Stimulated activated effector memory CD8-positive, alpha-beta T cell treated with anti-CD3 and anti-CD28 coated beads, Interleukin-12 subunit alpha, Interleukin-12 subunit beta, amount 100 ng/mL, for 72 hours (primary cell): ENCODE results near the gene C12orf42.
"Not testable (repeated sequence)": the region's sequence is repeated elsewhere in the genome, so short reads cannot be mapped to it uniquely, and the experiment has no call there.

Experiments
- ATAC-seq: fragments of 150-1000 bp; cut with Tn5 transposase; 2 replicates; pipeline ENCODE4 v1.10.0; 2021
- DNase-seq, 2 donors: peaks; one replicate each; pipeline ENCODE4 v3.0.0; 2021 to 2022; ENCODE audit warnings: low spot score in 2 of 2
- H3K27ac Mint-ChIP-seq: one replicate; pipeline ENCODE4 v1.8.0; 2022; ENCODE audit warnings: mild to moderate bottlenecking, mixed read lengths
- H3K36me3 Mint-ChIP-seq: one replicate; pipeline ENCODE4 v1.8.0; 2022; ENCODE audit warnings: mild to moderate bottlenecking, mixed read lengths
- H3K4me1 Mint-ChIP-seq: one replicate; pipeline ENCODE4 v1.8.0; 2022; ENCODE audit warnings: mixed read lengths
- H3K4me3 Mint-ChIP-seq: one replicate; pipeline ENCODE4 v1.8.0; 2022; ENCODE audit warnings: mild to moderate bottlenecking, mixed read lengths
- H3K9me3 Mint-ChIP-seq: one replicate; pipeline ENCODE4 v1.8.0; 2022; ENCODE audit warnings: mixed read lengths

The C12orf42 gene

DNA sequence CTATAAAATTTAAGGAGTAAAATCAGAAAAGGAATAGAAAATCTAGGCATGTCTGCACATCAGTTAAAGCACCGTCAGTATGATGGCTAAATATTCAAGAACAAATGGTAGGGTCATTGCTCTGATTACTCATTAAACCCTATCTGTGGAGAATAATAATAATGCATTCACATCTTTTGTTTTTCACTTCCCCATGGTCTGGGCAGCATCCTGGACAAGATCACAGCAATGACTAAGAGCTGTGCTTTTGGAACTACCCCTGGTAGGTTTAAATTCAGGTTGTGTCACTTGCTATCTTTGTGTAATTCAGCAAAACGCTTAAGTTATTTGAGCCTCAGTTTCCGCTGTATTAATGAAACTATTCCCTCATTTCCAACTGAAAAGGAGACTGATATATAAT is 33.1 kb downstream of the C12orf42 start:
- H3K27ac Mint-ChIP-seq = no peak overlapping the region
- DNase-seq (no peak), ATAC-seq (no peak)
- H3K36me3 Mint-ChIP-seq = no peaks in the 10 kb centered on the region
- no peak overlapping the region for H3K4me3 Mint-ChIP-seq
- H3K9me3 Mint-ChIP-seq = peaks cover 5% of the 10 kb centered on the region
- no peaks in the 10 kb centered on the region for H3K4me1 Mint-ChIP-seq

DNA sequence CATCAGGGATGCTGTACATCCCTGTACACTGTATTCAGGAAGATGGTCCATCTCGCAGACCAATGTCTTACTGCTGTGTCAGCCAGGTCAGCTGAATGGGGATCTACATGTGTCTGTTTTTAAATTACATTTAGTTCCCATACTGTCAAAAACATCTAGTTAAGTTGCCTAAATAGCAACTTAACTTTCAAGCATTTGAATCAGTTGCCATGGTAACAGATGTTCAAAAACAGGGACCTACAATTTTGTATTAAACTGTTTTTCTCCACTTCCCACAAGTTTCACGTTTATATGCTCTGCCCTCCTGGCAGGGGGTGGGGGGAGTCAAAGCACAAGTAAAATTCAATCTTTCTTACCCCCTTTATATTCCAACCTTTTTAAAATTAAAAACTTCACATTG is 38.3 kb downstream of the C12orf42 start:
- Mint-ChIP-seq H3K4me1 (peaks cover 6% of the 10 kb centered on the region), H3K4me3 (no peak overlapping the region), H3K9me3 (peaks cover 3% of the 10 kb centered on the region), H3K36me3 (no peaks in the 10 kb centered on the region), H3K27ac (no peak overlapping the region)
- ATAC-seq (no peak), DNase-seq (no peak)

DNA sequence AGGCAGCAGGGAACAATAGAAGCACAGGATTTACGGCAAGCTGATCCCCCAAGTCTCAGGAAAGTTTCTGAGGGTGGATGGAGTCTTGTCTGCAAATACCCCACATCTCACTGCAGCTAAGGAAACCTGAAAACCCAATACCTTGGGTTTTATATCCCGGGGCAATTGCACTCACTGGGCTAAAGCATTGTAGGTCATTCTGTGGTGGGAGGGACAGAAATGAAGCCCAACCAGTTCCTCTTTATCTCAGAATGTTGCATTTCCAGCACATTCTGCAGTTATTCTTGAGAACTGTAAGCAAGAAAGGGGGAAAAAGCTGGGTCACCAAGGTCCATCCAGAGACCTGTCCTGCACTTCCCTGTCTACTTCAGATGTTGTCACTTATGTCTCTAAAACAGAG is 39.8 kb downstream of the C12orf42 start:
- Mint-ChIP-seq H3K36me3 (no peaks in the 10 kb centered on the region), H3K4me1 (peaks cover 6% of the 10 kb centered on the region), H3K9me3 (peaks cover 3% of the 10 kb centered on the region), H3K4me3 (no peak overlapping the region), H3K27ac (no peak overlapping the region)
- ATAC-seq = no peak
- no peak for DNase-seq

DNA sequence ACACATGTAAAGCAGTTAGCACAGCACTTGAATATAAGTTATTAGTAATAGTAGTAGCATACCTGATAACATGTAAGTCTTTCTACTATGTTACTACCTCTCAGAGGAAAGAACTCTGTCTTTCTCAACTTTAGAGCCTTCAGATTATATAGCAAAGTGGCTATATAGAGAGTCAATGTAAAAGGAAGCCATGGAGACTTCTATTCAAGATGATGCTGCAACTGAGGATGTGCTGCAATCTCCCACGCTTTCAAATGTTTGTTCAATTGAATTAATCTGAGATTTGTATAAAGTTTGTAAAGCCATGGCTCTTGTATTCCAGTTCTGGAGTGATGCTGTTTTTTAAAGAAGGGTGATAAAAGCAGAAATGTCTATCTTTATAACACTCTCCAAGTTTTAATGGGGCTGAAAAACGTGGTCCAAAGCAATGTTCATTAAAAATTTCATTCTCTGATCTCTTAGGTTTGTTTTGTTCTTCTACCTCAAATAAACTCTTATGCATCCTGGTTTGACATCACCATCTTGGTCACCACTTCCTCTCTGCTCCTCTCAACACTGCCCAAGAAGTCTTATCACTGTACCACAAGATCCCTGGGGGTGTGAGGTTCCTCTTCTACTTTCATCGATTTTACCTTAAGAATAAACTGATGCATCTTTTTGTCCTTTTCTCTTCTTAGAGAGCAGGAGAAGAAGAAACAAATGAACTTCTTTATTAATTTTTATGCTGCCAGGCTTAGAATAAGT is 40.6 kb downstream of the C12orf42 start:
- no peak for DNase-seq
- H3K9me3 Mint-ChIP-seq = peaks cover 3% of the 10 kb centered on the region
- H3K4me1 Mint-ChIP-seq = peaks cover 6% of the 10 kb centered on the region
- H3K27ac Mint-ChIP-seq = peak overlapping the region; percentile 4
- no peak overlapping the region for H3K4me3 Mint-ChIP-seq
- peak; percentile 74 for ATAC-seq
- no peaks in the 10 kb centered on the region for H3K36me3 Mint-ChIP-seq

DNA sequence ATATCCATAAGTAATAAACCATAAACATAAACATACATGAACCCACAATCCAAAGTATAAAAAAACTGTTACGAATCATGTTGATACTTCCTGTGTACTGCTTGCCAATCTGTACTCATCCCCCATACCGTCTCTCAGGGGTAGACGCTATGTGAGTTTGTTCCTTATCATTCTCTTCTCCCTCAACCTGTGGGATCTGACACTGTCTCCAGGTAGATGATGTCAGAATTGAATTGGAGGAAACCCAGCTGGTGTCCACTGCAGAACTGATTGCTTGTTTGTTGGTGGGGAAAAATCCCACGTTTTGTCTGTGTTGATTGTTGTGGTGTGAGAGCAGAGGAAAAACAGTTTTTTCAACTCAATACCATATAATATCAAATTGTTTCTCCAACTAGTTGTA is 50.8 kb downstream of the C12orf42 start:
- no peaks in the 10 kb centered on the region for H3K36me3 Mint-ChIP-seq
- peaks cover 5% of the 10 kb centered on the region for H3K4me1 Mint-ChIP-seq
- no peak overlapping the region for H3K4me3 Mint-ChIP-seq
- ATAC-seq = no peak
- DNase-seq = no peak
- H3K27ac Mint-ChIP-seq = no peak overlapping the region
- H3K9me3 Mint-ChIP-seq = peaks cover 3% of the 10 kb centered on the region

DNA sequence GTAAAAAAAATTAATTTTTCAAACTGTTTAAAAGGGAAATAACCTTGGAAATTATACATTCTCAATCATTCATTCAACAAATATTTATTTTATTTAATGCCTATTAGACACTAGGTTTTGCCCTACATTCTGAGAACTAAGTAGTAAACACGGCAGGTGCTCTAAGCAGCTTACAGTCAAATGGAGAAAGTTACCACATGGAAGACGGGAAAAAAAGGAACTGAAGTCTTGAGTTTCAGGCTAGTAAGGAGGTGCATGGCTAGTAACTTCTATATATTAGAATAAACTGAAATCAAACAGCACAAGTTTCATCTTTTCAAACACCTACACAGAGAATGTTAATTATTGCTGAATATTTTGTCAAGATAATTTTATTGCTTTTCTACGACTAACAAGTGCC is 52.9 kb downstream of the C12orf42 start:
- no peak for ATAC-seq
- Mint-ChIP-seq H3K4me3 (no peak overlapping the region), H3K27ac (no peak overlapping the region), H3K9me3 (no peaks in the 10 kb centered on the region), H3K4me1 (peaks cover 5% of the 10 kb centered on the region), H3K36me3 (no peaks in the 10 kb centered on the region)
- no peak for DNase-seq

DNA sequence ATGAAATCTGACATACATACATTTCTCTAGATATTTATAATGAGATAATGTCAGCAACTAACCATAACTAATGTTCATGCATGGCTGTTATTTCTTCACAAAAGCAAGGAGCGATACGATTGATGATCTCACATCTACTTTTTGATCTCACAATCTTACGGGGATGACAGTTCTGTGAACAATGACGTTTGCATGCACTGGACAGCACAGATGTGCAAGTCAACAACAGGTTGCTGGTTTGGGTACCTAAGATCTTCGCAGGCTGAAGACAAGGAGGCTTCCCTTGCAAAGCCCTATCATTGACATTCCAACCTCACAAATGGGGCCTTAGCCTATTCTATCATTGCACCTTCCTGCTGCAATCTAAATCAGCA is 53.6 kb downstream of the C12orf42 start:
- Mint-ChIP-seq H3K4me3 (no peak overlapping the region), H3K27ac (no peak overlapping the region), H3K4me1 (peaks cover 5% of the 10 kb centered on the region), H3K36me3 (no peaks in the 10 kb centered on the region), H3K9me3 (peaks cover under 1% of the 10 kb centered on the region)
- ATAC-seq (no peak), DNase-seq (no peak)

DNA sequence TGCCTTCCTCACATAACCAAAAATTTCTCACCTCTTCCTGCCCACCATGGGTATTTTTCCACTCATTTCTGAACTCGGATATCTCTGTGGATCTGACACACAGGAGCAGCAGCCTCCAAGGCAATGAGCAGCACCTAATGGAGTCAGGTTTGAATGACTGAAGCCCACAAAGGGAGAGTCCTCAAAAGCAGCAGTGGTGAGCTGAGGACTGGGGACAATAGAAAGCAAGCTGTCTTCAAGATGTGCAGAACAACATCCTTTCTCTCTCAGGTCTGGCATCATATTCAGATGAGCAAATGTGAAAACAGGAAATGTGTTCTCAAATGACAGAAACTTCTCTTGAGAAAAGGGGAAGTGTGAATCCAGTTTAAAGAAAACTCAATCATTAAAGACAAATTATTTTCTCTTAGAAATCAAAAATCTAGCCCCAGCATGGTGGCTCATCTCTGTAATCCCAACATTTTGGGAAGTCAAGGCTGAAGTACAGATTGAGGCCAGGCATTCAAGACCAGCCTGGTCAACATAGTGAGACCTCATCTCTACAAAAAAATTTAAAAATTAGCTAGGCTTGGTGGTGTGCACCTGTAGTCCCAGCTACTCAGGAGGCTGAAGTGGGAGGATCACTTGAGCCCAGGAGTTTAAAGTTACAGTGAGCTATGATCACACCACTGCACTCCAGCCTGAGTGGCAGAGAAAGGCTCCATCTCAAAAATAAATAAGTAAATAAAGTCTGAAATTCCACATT is 54.2 kb downstream of the C12orf42 start:
- Mint-ChIP-seq H3K9me3 (peaks cover 2% of the 10 kb centered on the region), H3K27ac (peak overlapping the region; percentile 41), H3K4me1 (peaks cover 5% of the 10 kb centered on the region), H3K4me3 (peak overlapping the region; percentile 20), H3K36me3 (no peaks in the 10 kb centered on the region)
- DNase-seq = peak in 1 of 2 donors; percentile 57
- peak; percentile 99 for ATAC-seq

DNA sequence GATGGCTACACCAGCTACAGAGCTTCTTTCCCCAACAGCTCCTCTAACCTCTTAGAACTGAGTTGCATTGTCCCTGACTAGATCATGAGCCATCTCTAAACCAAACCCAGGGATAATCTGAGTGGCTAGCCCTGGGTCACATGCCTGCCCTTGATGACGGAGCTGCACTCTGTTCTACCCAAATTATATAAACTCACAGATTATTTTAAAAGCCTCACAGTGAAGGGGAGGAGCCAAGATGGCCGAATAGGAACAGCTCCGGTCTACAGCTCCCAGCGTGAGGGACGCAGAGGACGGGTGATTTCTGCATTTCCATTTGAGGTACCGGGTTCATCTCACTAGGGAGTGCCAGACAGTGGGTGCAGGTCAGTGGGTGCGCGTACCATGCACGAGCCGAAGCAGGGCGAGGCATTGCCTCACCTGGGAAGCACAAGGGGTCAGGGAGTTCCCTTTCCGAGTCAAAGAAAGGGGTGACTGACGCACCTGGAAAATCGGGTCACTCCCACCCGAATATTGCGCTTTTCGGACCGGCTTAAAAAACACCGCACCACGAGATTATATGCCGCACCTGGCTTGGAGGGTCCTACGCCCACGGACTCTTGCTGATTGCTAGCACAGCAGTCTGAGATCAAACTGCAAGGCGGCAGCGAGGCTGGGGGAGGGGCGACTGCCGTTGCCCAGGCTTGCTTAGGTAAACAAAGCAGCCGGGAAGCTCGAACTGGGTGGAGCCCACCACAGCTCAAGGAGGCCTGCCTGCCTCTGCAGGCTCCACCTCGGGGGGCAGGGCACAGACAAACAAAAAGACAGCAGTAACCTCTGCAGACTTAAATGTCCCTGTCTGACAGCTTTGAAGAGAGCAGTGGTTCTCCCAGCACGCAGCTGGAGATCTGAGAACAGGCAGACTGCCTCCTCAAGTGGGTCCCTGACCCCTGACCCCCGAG is 61.3 kb downstream of the C12orf42 start:
- not testable (repeated sequence) for H3K27ac Mint-ChIP-seq, H3K36me3 Mint-ChIP-seq, H3K4me1 Mint-ChIP-seq, ATAC-seq, DNase-seq, H3K9me3 Mint-ChIP-seq
- H3K4me3 Mint-ChIP-seq = peak overlapping the region; percentile 48

DNA sequence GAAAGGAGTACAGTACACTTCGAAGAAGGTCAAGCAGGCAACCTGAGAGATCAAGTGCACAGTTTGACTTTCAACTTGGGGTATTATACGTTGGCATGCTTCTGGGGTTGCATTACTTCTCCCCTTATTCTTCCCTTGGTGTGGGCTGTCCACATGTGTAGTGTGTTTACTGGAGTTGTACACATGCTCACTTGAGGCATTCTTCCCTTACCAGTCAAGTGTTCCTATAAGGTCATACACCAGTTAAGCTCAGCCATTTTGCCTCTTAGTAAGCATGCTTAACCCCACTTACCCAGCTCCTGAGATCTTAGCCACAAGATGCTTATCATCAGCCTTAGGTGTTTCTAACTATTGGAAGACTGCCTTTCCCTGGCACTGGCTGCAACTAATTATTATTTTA is 63.8 kb downstream of the C12orf42 start:
- peaks cover 6% of the 10 kb centered on the region for H3K4me1 Mint-ChIP-seq
- no peak overlapping the region for H3K27ac Mint-ChIP-seq
- no peaks in the 10 kb centered on the region for H3K36me3 Mint-ChIP-seq
- no peak for DNase-seq
- H3K9me3 Mint-ChIP-seq = peaks cover 17% of the 10 kb centered on the region
- ATAC-seq = no peak
- H3K4me3 Mint-ChIP-seq = no peak overlapping the region

DNA sequence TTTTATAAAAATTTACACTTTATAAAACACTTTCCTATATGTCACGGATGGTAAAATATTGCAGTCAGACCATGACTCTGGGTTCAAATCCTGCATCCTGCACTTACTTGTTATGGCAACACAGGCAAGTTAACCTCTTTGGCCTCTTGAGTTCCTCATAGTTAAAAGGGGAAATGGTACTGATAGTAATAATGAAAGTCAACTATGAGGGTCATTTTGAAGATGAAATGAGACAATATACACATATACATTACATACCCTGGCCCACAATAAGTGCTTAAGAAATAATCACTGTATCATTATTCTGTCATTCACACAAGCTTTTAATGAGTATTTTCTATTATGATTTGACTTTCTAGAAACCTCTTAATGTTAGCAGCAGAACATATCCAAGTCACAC is 64.4 kb downstream of the C12orf42 start:
- ATAC-seq (no peak), DNase-seq (no peak)
- Mint-ChIP-seq H3K27ac (no peak overlapping the region), H3K36me3 (no peaks in the 10 kb centered on the region), H3K4me3 (no peak overlapping the region), H3K9me3 (peaks cover 17% of the 10 kb centered on the region), H3K4me1 (peaks cover 6% of the 10 kb centered on the region)

DNA sequence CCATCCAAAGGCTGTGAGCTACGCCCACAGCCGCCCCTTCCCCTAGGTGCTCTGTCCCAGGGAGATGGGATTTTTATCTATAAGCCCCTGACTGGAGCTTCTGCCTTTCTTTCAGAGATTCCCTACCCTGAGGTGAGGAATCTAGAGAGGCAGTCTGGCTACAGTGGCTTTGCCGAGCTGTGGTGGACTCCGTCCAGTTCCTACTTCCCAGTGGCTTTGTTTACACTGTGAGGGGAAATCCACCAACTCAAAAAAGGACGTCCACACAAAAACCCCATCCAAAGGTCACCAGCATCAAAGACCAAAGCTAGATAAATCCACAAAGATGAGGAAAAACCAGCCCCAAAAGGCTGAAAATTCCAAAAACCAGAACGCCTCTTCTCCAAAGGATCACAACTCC is 70.1 kb downstream of the C12orf42 start:
- H3K9me3 Mint-ChIP-seq = peaks cover 19% of the 10 kb centered on the region
- not testable (repeated sequence) for H3K4me1 Mint-ChIP-seq, ATAC-seq, DNase-seq, H3K27ac Mint-ChIP-seq, H3K4me3 Mint-ChIP-seq, H3K36me3 Mint-ChIP-seq

DNA sequence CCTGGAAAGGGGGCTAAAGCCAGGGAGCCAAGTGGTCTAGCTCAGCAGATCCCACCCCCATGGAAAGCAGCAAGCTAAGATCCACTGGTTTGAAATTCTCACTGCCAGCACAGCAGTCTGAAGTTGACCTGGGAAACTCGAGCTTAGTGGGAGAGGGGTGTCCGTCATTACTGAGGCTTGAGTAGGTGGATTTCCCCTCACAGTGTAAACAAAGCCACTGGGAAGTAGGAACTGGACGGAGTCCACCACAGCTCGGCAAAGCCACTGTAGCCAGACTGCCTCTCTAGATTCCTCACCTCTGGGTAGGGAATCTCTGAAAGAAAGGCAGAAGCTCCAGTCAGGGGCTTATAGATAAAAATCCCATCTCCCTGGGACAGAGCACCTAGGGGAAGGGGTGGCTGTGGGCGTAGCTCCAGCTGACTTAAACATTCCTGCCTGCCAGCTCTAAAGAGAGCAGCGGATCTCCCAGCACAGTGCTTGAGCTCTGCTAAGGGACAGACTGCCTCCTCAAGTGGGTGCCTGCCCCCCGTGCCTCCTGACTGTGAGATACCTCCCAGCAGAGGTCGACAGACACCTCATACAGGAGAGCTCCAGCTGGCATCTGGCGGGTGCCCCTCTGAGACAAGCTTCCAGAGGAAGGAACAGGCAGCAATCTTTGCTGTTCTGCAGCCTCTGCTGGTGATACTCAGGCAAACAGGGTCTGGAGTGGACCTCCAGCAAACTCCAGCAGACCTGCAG is 70.8 kb downstream of the C12orf42 start:
- not testable (repeated sequence) for ATAC-seq, H3K4me3 Mint-ChIP-seq, DNase-seq, H3K36me3 Mint-ChIP-seq, H3K4me1 Mint-ChIP-seq, H3K27ac Mint-ChIP-seq
- peaks cover 15% of the 10 kb centered on the region for H3K9me3 Mint-ChIP-seq

DNA sequence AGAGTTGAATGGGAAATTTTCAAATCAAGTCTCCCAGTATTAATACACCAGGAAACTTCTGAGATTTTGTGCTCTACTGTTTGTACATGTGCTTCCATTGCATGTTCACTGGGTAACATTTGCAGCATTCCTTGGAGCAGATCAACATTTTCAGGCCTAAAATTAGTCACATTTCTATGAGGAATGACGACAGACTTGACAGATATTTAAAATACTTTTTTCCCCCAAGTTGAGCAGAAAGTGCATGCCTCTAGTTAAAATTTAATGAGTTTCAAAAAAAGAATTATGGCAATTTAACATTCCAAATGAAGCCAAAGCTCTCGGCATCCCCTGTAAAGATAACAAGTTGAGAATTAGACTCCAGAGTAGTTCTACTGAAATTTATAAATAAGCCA is 72.3 kb downstream of the C12orf42 start:
- H3K36me3 Mint-ChIP-seq = no peaks in the 10 kb centered on the region
- H3K9me3 Mint-ChIP-seq = peaks cover 13% of the 10 kb centered on the region
- no peak overlapping the region for H3K4me3 Mint-ChIP-seq
- no peak for DNase-seq
- ATAC-seq = no peak
- no peak overlapping the region for H3K27ac Mint-ChIP-seq
- peaks cover 6% of the 10 kb centered on the region for H3K4me1 Mint-ChIP-seq
